22Rv1 (cell line): ENCODE measurements around the gene WBP2.

ENCODE experiments used
- ZFX ChIP-seq: fragments of 450-650 bp; IDR thresholded peaks from 2 replicates; pipeline ENCODE4 v1.6.1; 2017; ENCODE audit warnings: antibody characterized with exemption, borderline replicate concordance
- TF ChIP-seq, protein P1 (sequence below): fragments of 450-650 bp; IDR thresholded peaks from 2 replicates; pipeline ENCODE4 v1.5.1; 2017; ENCODE audit warnings: mild to moderate bottlenecking

DNA sequence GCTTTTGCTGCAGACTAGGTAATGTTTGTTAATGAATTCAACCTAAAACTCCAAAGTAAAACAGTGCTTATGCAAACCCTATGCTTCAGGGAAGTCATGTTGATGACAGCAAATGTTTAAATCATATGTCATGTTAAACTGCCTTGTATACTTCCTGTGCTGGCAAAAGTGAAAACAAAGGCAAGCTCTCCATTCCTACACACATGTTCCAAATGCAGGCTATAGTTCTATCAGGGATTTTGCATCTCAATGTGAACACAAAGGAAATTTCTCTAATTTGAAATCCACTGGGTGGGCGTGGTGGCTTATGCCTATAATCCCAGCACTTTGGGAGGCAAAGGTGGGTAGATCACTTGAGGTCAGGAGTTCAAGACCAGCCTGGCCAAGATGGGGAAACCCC is 51.3 kb downstream of the WBP2 start:
- TF ChIP-seq, protein P1, sequence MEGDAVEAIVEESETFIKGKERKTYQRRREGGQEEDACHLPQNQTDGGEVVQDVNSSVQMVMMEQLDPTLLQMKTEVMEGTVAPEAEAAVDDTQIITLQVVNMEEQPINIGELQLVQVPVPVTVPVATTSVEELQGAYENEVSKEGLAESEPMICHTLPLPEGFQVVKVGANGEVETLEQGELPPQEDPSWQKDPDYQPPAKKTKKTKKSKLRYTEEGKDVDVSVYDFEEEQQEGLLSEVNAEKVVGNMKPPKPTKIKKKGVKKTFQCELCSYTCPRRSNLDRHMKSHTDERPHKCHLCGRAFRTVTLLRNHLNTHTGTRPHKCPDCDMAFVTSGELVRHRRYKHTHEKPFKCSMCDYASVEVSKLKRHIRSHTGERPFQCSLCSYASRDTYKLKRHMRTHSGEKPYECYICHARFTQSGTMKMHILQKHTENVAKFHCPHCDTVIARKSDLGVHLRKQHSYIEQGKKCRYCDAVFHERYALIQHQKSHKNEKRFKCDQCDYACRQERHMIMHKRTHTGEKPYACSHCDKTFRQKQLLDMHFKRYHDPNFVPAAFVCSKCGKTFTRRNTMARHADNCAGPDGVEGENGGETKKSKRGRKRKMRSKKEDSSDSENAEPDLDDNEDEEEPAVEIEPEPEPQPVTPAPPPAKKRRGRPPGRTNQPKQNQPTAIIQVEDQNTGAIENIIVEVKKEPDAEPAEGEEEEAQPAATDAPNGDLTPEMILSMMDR = no peak
- TF ChIP-seq ZFX = no peak
